NOMO-1 (cell line): Measurements from ENCODE around the gene TNRC6B.

ENCODE experiments used
- DNase-seq, 2 experiments: peaks; one replicate each; lab custom pipeline; 2025; ENCODE audit not compliant: unreplicated experiment in 2 of 2; lab: John Stamatoyannopoulos, UW

TNRC6B gene

DNA sequence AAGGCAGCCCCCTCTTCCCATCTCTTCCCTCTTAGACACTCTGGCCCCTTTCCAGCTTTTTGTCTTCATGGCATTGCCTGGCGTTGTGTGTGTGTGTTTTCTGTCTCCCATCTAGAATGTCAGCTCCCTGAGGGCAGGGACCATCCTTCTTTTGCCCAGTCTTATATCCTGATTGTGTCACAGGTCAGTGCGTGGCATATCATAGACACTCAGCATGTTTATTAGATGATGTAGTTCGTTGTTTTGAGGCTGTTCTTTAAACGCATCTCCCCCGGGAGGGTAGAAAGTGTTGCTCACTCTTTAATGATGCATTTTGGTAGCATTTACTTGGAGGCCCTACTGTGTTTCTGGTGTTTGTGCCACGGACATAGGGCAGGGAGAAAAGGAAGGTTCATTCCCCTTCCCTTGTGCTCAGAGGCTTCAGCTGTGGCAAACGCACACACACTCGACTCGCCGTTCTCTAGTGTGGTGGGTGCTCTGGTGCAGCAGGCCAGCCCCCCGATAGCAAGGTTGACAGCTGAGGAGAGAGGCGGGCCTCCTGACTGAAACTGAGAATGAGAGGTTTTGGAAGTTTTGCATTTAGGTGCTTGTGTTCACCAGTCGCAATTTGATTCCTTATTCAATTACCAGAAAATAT is 60.2 kb downstream of the TNRC6B start:
- no peak for DNase-seq

GRCh38 chr22:40238425-40239344 is 61.0 kb downstream of the TNRC6B start:
- no peak for DNase-seq

GRCh38 chr22:40239345-40239683 is 61.6 kb downstream of the TNRC6B start:
- DNase-seq, result no peak

DNA sequence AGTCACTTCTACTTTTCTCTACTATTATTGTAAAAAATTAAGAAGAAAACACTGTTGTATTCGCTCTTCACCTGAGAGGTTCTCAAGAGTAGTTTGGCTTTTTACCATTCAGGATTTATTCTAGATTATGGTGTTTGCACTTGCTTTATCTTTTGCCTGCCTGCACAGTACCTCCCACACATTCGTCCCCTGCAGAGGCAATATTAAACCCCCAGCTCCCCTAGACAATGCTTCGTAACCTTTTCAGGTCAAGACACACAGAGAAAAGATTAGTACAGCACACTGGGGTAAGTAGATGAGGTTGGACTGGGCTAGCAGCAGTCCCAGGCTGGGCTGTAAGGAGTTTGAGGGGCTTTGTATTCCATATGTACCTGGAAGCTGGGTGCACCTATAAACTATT is 62.4 kb downstream of the TNRC6B start:
- DNase-seq, result no peak

GRCh38 chr22:40240686-40241085 is 63.0 kb downstream of the TNRC6B start:
- DNase-seq, result no peak

DNA sequence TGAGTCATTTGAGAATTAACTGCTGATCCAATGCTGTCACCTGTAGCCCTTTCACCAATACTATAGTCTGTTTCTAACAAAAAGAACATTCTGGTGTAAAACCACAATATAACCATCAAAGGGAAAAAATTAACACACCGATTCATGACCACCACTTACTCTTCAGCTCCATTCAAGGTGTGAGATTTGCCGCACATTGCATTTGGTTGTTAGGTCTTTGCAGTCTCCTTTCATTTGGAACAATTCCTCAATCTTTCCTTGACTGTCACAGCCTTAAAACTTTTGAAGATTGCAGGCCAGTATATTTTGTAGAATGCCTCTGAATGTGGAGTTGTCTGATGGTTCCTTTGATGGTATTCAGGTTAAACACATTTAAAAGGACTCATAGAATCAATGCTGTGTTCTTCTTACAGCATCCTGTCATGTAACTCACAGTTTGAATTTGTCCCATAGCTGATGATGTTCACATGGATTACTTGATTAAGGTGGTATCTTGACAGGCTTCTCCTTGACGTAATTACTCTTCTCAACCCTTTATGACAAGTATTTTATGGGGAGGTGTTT is 63.6 kb downstream of the TNRC6B start:
- no peak for DNase-seq

DNA sequence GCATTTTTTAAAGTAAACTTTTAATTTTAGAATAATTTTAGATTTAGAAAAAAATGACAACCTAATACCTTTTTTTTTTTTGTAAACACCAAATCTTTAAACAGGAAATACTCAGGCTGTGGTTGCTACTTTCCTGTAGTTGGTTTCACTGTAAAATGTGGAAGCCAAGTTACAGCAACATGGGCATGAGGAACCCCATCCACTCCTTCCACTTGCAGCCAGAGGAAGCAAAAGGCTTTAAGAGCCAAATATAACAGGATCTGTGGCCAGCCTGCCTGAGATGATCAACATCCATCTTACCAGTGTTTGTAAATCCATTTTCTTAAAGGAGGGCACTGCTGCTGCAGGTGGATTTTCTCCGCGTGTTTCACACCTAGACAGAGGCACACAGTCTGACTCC is 66.2 kb downstream of the TNRC6B start:
- peak; percentile 17 to 54 for DNase-seq

DNA sequence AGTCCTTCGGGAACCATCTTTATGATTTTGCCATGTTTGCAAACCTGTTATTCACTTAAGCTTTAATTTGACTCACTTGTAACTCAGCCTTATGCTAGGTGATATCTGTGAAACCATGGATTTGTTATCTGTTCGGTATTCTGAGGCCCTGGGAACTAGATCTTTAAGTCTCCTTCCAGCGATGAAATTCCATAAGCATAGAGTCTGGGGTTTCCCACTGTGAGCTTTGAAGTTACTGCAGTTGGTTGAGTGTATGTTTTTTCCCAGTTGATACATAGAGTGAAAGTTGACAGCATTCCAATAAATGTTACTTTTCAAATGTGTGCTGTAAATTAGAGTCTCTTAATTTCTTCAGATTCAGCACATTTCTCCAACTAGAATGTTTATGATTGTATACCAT is 66.9 kb downstream of the TNRC6B start:
- no peak for DNase-seq

DNA sequence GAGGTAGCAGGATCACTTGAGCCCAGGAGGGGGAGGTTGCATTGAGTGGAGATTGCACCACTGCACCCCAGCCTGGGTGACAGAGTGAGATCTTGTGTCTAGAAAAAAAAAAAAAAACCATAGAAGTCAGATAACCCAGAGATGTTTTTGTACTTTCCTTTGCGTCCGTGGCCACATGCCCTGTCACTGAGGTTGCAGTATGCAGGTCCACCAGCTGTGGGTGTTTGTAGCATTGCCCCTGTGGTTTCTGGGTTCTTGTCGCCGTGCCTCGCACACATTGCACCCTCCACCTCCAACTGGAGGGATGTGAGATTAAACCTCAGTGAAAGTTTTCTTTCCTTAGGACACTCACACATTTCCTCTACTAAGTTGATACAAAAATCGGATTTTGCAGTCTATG is 70.3 kb downstream of the TNRC6B start:
- no peak for DNase-seq

DNA sequence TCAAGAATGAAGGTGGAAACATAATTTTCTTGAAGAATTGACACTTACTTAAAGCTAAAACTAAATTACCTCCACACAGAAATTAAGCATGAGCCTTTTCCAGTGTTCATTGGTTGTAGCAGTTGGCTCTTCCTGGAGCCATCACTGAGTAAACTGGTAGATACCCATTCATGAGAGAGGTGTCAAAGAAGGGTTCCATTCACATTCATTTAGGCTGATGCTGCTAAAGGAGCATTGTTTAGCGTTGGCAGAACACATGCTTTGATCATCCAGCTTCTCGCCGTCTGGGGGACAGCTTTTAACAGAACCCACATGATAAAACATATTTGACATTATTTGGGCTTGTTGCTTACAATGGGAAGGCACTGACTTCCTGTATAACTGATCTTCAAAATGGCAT is 71.6 kb downstream of the TNRC6B start:
- DNase-seq, result no peak

DNA sequence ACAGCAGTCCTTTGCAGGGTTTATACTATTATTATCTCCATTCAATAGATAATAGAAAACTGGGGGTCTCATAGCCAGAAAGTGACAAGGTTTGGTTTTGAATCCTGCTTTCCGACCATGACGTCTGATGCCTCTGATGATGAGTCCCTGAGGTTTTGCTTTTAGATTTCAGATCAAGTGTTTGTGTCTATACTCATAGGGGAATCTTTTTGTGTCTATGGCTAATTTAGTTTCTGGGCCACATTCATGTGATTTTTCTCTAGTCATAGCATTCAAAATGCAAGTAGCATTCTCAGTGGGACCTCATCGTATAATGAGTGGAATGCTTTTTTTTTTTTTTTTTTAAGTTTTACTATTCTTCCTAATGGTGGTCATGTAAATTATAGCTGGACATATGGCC is 72.9 kb downstream of the TNRC6B start:
- DNase-seq, result no peak

DNA sequence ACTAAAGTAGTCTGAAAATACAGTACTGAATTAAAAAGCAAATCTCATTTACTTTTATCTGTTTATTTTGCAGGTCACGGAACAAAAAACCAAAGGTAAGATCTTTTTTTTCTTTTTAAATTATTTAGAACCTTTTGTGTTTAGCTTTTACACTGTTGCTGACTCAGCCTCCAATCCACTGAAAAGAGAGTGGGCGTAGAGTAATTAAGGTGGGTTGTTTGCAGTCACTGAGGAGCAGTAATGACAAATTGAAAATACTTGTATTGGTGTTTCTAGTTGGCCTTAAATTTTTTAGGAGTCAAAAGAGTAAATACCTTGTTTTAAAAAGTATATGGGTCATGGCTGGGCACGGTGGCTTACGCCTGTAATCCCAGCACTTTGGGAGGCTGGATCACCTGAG is 73.4 kb downstream of the TNRC6B start:
- no peak for DNase-seq

DNA sequence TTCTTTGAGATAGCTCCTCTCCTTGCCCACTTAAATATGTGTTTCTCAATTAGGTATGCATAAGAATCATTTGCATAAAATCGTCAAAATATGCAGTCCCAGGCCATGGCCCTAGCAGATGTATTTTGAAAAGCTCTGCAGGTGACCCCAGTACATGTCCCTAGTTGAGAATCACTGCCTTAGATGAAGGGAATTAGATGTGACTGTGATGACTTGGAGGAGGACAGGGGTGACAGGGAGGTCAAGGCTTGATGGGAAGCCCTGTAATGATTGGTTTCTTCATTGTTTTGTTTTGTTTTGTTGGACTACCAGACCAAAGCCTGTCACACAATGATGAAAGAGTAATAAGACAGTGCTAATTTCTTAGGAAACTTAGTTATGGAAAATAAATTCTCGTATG is 74.4 kb downstream of the TNRC6B start:
- DNase-seq, result no peak

DNA sequence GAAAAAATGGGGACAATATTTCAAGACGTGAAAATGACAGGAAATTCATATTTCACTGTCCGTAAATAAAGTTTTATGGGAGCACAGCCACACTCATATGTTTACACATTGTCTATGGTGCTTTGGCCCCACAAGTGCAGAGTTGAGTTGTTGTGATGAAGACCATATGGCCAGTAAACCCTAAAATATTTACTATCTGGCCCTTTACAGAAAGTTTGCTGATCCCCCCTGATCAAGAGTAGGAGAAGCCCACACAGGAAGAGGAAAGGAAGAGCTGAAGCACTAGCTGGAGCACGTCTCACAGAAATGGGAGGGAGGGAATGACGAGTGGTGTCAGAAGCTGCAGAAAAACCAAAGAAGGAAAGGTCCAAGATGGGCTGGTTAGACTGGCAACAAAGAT is 78.8 kb downstream of the TNRC6B start:
- no peak for DNase-seq

- no peak for DNase-seq
These were observed 80.3 kb downstream of the TNRC6B start for GRCh38 chr22:40258017-40258416.

- no peak for DNase-seq
These were observed 80.8 kb downstream of the TNRC6B start for GRCh38 chr22:40258501-40258915.

GRCh38 chr22:40261783-40262182 is 84.1 kb downstream of the TNRC6B start:
- DNase-seq, result no peak

DNA sequence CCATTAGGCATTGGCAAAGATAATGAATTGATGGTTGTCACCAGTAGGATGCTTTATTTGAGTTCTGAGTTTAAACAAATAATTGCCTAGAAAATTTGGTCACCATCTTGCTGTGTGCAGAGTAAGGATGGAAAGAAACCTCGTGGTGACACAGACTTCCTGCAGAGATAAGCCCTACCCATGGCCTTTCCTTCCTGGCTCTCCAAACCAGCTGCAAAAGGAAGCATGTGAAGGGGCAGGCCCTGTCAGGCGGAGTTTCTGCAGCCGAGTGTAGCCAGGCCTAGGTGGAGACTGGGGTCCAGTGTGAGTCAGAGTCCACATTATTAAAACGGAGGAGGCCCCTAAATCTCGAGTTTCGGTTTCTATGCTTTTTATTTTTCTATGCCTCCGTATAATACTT is 85.5 kb downstream of the TNRC6B start:
- DNase-seq, result no peak

GRCh38 chr22:40265783-40266182 is 88.1 kb downstream of the TNRC6B start:
- peak; percentile 13 to 21 for DNase-seq

GRCh38 chr22:40270031-40270430 is 92.3 kb downstream of the TNRC6B start:
- no peak for DNase-seq

GRCh38 chr22:40270748-40271373 is 93.1 kb downstream of the TNRC6B start:
- no peak for DNase-seq

GRCh38 chr22:40271440-40271839 is 93.7 kb downstream of the TNRC6B start:
- no peak for DNase-seq
